GM18511 (cell line): ENCODE measurements around the gene KDM7A.
"Not testable (repeated sequence)": the region's sequence is repeated elsewhere in the genome, so short reads cannot be mapped to it uniquely, and the experiment has no call there.

Experiments used
- ATAC-seq: cut with Tn5 transposase; IDR thresholded peaks from one replicate; pipeline ENCODE4 v1.9.1; 2021; ENCODE audit warnings: mild to moderate bottlenecking, moderate library complexity; ENCODE audit not compliant: unreplicated experiment

The KDM7A gene

GRCh38 chr7:140203556-140203955 is 26.8 kb upstream of the KDM7A start:
- ATAC-seq: no peak

DNA sequence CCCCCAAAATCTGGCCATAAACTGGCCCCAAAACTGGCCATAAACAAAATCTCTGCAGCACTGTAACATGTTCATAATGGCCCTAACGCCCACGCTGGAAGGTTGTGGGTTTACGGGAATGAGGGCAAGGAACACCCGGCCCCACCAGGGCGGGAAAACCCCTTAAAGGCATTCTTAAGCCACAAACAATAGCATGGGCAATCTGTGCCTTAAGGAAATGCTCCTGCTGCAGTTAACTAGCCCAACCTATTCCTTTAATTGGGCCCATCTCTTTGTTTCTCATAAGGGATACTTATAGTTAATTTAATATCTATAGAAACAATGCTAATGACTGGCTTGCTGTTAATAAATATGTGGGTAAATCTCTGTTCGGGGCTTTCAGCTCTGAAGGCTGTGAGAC is 26.2 kb upstream of the KDM7A start:
- ATAC-seq: not testable (repeated sequence)

DNA sequence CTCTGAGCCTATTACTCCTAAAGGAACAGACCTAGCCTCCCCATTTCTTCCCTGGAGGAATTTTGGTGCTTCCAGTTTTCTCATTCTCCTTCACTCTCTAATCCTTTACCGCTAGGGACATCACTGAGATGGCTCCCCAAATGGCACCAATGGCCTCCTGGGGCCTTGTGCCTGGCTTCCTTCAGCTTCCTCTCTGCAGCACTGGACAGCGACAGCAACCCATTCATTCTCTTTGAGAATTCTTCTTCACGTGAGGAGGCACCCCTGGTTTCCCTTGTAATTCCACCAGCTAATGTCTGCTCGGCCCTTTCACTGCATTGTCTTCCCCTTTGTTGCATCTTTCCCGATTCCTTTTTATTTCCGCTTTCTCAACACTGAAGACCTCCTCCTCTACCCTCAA is 24.6 kb upstream of the KDM7A start:
- no peak for ATAC-seq

- no peak for ATAC-seq
These were observed 23.5 kb upstream of the KDM7A start for GRCh38 chr7:140200061-140200989.

DNA sequence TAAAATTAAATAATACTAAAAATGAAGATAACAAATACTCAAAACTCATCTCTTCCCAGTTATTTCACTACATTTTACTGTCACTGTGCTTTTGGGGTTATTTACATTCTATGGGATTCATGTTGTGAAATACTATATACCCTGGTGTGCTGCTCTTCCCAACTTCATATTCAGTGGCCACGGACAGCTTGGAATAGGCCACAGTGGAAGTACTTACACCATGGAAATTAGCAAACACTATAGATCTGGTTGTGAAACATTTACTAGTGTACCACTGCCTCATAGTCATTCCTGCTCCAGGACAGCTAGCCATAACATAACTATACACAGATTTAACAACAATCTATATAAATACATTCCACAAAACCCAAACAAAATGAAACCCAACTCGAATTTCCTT is 21.2 kb upstream of the KDM7A start:
- no peak for ATAC-seq

DNA sequence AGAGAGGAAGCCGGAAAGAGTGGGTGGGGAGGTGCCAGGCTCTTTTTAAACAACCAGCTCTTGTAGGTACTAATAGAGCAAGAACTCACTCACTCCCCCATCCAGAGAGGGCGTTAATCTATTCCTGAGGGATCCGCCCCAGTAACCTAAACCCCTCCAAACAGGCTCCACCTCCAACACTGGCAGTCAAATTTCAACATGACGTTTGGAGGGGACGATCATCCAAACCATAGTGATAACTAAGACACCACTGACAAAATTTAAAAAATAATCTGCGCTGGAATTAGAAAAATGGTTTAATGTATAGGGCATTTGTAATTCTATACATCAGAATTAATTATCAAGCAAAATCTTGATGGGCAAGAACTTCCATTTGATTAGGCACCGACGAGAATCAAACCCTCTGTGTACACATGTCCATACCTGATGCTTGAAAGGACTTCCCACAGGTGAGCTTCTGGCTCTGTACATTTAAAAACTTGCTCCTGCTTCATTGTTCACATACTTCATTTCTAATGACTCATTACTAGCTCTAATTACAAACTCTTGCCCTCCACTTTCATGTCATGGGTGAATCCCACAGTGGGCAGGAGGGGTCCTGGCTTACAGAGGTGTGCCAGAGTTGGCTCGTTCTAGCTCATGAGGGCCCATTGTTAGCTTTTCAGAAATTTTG is 20.6 kb upstream of the KDM7A start:
- no peak for ATAC-seq

DNA sequence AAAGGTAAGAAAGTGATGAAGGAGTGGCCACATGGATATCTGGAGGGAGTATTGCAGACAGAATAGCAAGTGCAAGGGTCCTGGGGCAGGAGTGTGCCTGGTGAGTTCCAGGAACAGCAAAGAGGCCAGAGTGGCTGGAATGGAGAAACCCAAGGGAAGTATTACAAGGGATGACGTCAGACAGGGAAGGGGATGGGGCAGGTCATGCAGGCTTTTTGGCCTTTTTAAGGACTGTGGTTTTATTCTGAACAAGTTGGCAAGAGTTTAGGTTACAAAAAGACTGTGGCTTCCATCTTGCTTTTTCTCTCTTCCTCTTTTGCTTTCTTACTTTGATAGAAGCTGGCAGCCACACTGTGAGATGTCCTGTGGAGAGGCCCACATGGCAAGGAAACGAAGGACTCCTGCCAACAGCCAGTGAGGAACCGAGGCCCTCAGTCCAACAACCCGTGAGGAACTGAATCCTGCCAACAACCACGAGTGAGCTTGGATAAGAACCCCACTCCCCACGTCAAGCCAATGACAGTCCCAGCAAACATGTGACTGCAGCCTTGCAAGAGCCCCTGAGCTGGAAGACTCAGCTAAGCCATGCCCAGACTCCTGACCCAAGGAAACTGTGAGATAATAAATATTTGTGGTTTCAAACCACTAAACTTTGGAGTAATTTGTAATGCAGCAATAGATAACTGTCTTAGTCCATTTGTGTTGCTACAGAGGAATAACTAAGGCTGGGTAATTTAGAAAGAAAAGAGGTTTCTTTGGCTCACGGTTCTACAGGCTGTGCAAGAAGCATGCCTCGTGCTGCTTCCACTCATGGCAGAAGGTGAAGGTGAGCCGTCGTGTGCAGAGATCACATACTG is 19.8 kb upstream of the KDM7A start:
- ATAC-seq: no peak

- no peak for ATAC-seq
These were observed 19.1 kb upstream of the KDM7A start for GRCh38 chr7:140195859-140196258.

GRCh38 chr7:140192620-140193019 is 15.8 kb upstream of the KDM7A start:
- no peak for ATAC-seq

DNA sequence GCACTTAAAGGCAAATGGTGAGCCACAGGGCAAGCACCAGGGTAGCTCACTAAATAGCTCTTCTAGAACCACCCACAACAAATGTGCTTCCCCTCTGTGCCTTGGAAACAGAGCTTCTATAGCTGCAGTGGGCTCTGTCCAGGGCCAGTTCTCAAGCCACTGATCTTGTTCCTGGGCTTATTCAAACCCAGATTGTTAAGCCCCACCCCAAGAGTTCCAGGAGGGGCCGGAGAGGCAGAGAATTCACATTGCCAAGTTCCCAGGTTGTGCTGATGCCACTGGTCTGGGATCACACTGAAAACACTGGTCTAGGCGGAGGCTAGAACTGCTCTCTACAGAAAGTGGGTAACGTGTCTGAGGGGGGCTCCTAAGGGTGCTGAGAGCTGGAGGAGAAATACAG is 15.4 kb upstream of the KDM7A start:
- ATAC-seq: no peak

DNA sequence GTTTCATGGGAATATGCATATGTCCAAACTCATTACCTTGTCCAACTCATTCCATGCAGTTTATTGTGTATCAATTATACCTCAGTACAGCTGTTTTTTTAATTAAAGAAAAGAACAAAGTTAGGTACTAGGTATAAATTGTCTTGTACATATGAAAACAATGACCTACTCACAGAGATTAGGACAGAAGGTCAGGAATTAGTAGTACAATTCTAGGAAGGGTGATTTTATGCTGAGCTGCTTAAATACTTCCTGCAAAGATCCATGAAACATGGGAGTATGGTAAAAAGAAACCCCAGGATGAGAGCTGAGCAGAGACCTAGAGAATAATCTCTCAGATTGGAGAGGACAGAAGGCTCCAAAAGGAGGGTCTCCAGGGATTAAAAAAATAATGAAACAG is 13.8 kb upstream of the KDM7A start:
- no peak for ATAC-seq

DNA sequence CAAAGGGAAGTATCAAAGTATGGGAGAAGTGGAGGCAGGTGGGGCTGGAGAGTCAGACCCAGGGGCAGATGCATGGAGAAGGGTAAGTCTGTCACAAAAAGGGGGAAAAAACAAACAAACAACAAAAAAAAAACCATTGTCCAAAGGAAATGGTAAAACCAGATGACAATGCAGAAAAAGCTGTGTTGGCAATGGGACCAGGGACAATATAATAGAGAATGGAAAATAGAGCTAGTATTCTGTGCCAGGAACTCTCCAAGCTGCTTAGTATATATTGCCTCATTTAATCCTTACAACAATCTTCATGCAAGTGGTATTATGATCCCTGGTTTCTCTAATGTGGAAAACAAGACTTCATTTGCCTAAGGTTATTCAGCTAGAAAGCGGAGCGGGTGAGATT is 13.1 kb upstream of the KDM7A start:
- no peak for ATAC-seq

DNA sequence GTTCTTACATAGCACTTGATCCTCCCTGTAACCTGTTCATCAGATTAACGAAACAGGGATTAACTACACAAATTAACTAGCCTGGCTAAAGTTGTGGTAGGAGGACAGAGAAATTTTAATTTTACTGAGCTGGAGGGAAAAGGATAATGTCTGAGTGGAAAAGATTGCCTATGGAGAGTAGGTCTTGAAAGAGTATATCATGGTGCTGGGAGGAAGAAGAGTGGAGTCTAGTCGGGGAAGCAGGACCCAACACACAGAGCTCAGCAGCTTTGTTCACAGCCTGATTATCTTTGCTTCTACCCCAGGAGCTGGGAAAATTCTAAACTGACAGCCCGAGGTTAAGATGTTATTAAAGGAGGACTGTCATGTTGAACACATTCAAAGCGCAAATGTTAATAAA is 6.1 kb upstream of the KDM7A start:
- ATAC-seq: no peak

GRCh38 chr7:140179339-140179738 is 2.6 kb upstream of the KDM7A start:
- ATAC-seq: no peak

DNA sequence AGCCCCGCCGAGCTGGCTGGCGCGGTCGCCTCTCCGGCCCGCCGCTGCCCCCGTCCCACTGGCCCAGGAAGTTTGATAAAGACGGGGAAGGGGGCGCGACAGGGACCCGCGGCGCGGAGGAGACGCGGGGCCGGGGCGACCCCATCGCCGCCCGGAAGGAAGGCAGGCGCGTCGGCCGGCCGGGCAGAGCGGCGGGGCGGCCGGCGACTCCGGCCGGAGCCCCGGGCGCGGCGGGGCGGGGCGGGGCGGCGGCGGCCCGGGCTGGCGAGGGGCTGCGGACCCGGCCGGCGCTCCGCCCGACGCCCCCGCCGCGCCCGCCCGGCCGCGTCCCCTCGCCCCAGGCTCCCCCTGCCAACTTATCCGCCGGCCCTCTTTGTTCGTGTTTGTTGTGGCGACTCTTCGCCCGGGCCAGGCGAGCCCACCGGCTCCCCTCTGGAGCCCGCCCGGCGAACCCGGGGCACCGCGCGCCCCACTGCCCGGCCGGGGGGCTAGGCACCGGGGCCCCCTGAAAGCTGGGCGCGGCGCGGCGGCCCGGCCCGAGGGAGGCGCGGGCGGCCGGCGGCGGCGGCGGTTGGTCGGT is 571 bp downstream of the KDM7A start:
- peak; percentile 6 for ATAC-seq

DNA sequence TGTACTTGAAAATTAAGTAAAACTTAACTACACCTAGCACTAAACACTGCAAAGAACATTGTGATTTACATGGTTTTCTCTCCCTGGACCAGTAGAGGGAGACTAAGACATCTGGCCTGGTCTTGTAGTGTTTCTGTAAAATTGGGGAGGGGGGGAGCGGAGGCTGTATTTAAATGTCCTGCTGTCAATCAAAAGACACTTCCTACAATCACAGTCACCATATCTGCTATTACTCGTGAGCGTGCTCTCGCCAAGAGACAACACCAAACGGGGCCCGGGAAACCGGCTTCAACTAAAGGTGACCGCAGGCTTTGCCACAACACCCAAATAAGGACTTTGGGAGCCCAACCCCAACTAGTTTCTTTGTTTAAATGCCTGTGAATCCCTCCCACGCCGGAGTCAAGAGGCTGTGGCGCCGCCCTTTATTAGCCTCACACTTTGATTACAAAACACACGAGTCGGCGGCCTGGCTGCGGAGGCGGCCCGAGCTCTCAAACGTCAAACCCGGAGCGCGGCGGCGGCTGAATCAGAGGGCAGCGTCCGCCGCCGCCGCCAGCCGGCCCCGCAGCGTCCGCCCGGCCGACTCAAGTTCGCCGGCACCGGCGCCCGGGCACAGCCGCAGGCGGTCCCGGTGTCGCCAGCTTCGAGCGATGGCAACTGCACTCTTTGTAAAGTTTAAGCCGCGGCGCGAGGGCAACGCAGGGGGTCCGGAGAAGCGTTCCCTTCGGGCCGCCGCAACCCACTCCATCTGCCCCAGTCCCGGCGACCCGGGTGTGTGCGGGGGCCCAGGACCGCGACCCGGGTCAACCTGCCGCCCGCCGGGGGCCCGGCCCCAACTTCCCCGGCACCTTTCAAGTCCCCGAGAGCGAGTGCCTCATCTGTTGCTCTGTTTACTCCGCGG is 1.3 kb downstream of the KDM7A start:
- ATAC-seq: peak; percentile 58

GRCh38 chr7:140174217-140174616 is 2.6 kb downstream of the KDM7A start:
- no peak for ATAC-seq

DNA sequence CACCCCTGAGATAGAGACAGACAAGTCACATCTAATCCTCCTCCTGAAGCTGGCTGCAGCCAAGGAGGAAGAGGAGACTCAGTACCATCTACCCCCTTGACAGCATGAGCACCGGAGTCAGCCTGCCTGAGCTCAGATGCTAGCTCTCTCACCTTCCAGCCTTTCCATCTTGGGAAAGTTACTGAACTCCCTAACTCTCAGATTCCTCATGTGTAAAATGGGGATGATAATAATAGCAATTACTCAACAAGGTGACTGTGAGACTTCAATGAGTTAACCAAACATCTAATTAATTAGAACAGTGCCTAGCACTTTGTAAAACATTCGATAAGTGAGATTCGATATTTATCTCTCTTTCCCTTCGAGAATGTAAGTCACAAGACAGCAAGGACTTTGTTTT is 6.4 kb downstream of the KDM7A start:
- ATAC-seq: no peak

DNA sequence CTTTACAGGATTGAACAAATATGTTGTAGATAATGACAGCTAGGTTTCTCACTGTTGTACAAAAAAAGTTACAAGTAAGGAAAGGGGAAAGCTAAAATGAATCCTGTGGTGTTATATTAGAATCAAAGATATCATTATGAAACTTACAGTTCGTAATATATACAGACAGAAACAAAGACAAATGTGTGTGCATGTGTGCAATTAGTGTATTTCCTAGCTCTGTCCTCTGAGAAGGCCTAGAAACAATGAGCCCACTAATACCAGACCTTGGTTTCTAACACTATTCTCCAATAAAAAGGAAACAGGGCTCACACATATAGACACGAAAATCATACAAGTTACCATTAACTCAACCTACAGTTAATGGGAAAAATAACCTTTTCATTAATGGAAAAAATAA is 8.0 kb downstream of the KDM7A start:
- no peak for ATAC-seq

GRCh38 chr7:140165422-140165821 is 11.4 kb downstream of the KDM7A start:
- no peak for ATAC-seq
